Panc1 (cell line): ENCODE results near the gene GRHPR. TPM values are rescaled to one million over a fixed set of nuclear protein-coding genes. Genes with fewer than 3 reads are reported as not detected.

Source experiments
- ATAC-seq: fragments of 200-7000 bp; cut with Tn5 transposase; 2 replicates; pipeline ENCODE4 v1.9.1; 2020; ENCODE audit warnings: mild to moderate bottlenecking, moderate library complexity
- BruUV-seq: library from RNA; stranded (reverse); fragments of 400-500 nt; replicated peaks from 2 replicates; lab custom pipeline; 2021; lab: Mats Ljungman, UMichigan
- CTCF ChIA-PET: fragments of 300-600 bp; sonication (Branson Sonifier 250); formaldehyde crosslinking; loops from one replicate; lab custom pipeline; 2022; ENCODE audit warnings: antibody characterized with exemption; lab: Charles Lee
- POLR2A ChIA-PET: fragments of 300-600 bp; sonication (Branson Sonifier 250); formaldehyde crosslinking; loops from one replicate; lab custom pipeline; 2022; ENCODE audit warnings: antibody characterized with exemption; lab: Charles Lee
- DNase-seq: peaks from one replicate; pipeline ENCODE4 v3.0.0-alpha.2; 2010; ENCODE audit warnings: low read depth, low spot score
- H3K27ac ChIP-seq: 2 replicates; pipeline ENCODE4 v1.5.1; 2011; ENCODE audit warnings: mild to moderate bottlenecking, low read length, inconsistent platforms
- H3K27me3 ChIP-seq: fragments of 200-500 bp; sonication (Bioruptor generic); 2 replicates; pipeline ENCODE4 v1.6.0; 2014; ENCODE audit warnings: low read length, inconsistent platforms; ENCODE audit not compliant: control insufficient read depth, insufficient read depth
- H3K36me3 ChIP-seq: fragments of 200-500 bp; sonication (Bioruptor generic); 2 replicates; pipeline ENCODE4 v1.5.1; 2014; ENCODE audit warnings: inconsistent platforms, mild to moderate bottlenecking, low read length, moderate library complexity; ENCODE audit not compliant: control insufficient read depth, insufficient read depth
- H3K4me1 ChIP-seq: 2 replicates; pipeline ENCODE4 v1.5.1; 2011; ENCODE audit warnings: inconsistent platforms, mild to moderate bottlenecking, low read length, moderate library complexity; ENCODE audit not compliant: control insufficient read depth, insufficient read depth
- H3K4me3 ChIP-seq, 2 experiments: 2 replicates each; pipeline ENCODE4 v1.5.1; 2011 to 2012; ENCODE audit warnings: low read depth in 2 of 2, low read length in 2 of 2, mild to moderate bottlenecking in 2 of 2, inconsistent platforms in 1 of 2, moderate library complexity in 1 of 2
- H3K9me3 ChIP-seq: fragments of 200-500 bp; sonication (Bioruptor generic); 2 replicates; pipeline ENCODE4 v1.5.1; 2014; ENCODE audit warnings: low read depth, mild to moderate bottlenecking, inconsistent platforms, low read length, moderate library complexity; ENCODE audit not compliant: control insufficient read depth, insufficient read depth
- CTCF ChIP-seq: fragments of 450-650 bp; IDR thresholded peaks from 2 replicates; pipeline ENCODE4 v1.5.1; 2017; ENCODE audit warnings: mild to moderate bottlenecking
- POLR2AphosphoS5 ChIP-seq: IDR thresholded peaks from 2 replicates; pipeline ENCODE4 v1.6.1; 2012; ENCODE audit warnings: mild to moderate bottlenecking, low read depth, low read length, moderate library complexity
- REST ChIP-seq, 2 experiments: IDR thresholded peaks; 2 replicates each; pipeline ENCODE4 v1.6.1; 2011 to 2012; ENCODE audit warnings: low read depth in 2 of 2, control low read depth in 1 of 2, low read length in 1 of 2, mild to moderate bottlenecking in 1 of 2, moderate library complexity in 1 of 2; ENCODE audit not compliant: insufficient read depth in 1 of 2
- SIN3A ChIP-seq: IDR thresholded peaks from 2 replicates; pipeline ENCODE4 v1.6.1; 2012; ENCODE audit warnings: low read depth, mild to moderate bottlenecking, low read length, moderate library complexity, borderline replicate concordance; ENCODE audit not compliant: insufficient read depth
- TCF7L2 ChIP-seq: IDR thresholded peaks from 2 replicates; pipeline ENCODE4 v1.6.1; 2011; ENCODE audit warnings: mild to moderate bottlenecking, low read depth, low read length, inconsistent platforms
- in situ Hi-C: cut with HindIII; loops from 2 replicates; pipeline ENCODE4 v1.10.0; 2016; ENCODE audit warnings: low sequenced_read_pairs, low pct_unique_long_range_greater_than_20kb
- intact Hi-C: fragments of 100-400 bp; cut with micrococcal nuclease; formaldehyde crosslinking; loops from one replicate; pipeline ENCODE4 v1.10.0; 2022; ENCODE audit not compliant: unreplicated experiment
- total RNA-seq: library from RNA; stranded (reverse); gene quantifications from one replicate; pipeline ENCODE4 v1.2.1, GENCODE V29; 2021; ENCODE audit not compliant: unreplicated experiment

The GRHPR gene
- total RNA-seq, 1 experiment from 2014 or later, result 238 TPM

GRCh38 chr9:37382161-37382981, 40.1 kb upstream of the GRHPR start:
- TF ChIP-seq CTCF (no peak), TCF7L2 (no peak), REST (IDR thresholded peaks at IDR 0.05; ENCODE audit: insufficient read depth in 1 of 2, low read depth in 2 of 2, low read length in 1 of 2) (no peak), SIN3A (no peak), POLR2AphosphoS5 (no peak)
- POLR2A ChIA-PET, result no interaction called here
- Histone ChIP-seq H3K4me1 (no peaks in the 10 kb centered on the region), H3K4me3 (no peak overlapping the region), H3K36me3 (no peaks in the 10 kb centered on the region), H3K27me3 (no peaks in the 10 kb centered on the region; the same call in 1 of the 2 replicates), H3K9me3 (no peaks in the 10 kb centered on the region), H3K27ac (no peak overlapping the region)
- ATAC-seq (no peak), DNase-seq (no peak)
- in situ Hi-C loops, result no loop called here
- CTCF ChIA-PET, result interaction anchor here (0.7 to 1.5 kb wide), 2 partner anchors 29 to 131 kb away, joined by 3 to 4 read pairs; no protein-coding TSS in a partner anchor
- no TSS peak for BruUV-seq
- intact Hi-C loops, result no loop called here

- Histone ChIP-seq H3K9me3 (no peaks in the 10 kb centered on the region), H3K4me1 (no peaks in the 10 kb centered on the region), H3K27ac (no peak overlapping the region), H3K27me3 (no peaks in the 10 kb centered on the region; the same call in 1 of the 2 replicates), H3K4me3 (no peak overlapping the region), H3K36me3 (no peaks in the 10 kb centered on the region)
- POLR2A ChIA-PET, result no interaction called here
- TF ChIP-seq CTCF (no peak), POLR2AphosphoS5 (no peak), TCF7L2 (no peak), REST (IDR thresholded peaks at IDR 0.05; ENCODE audit: insufficient read depth in 1 of 2, low read depth in 2 of 2, low read length in 1 of 2) (no peak)
- in situ Hi-C loops (no loop called here), intact Hi-C loops (no loop called here)
- ATAC-seq, result no peak
- no peak for DNase-seq
- BruUV-seq, result no TSS peak
- CTCF ChIA-PET, result interaction anchor here (0.7 to 1.5 kb wide), 2 partner anchors 28 to 132 kb away, joined by 3 to 4 read pairs; no protein-coding TSS in a partner anchor
Observed at GRCh38 chr9:37382982-37383357, 39.5 kb upstream of the GRHPR start.
